GM21717 (cell line): Measurements from ENCODE around the gene HPD.

Experiments used
- ATAC-seq: cut with Tn5 transposase; IDR thresholded peaks from one replicate; pipeline ENCODE4 v1.9.1; 2021; ENCODE audit warnings: mild to moderate bottlenecking, moderate library complexity; ENCODE audit not compliant: unreplicated experiment

The HPD gene

GRCh38 chr12:121812320-121812871, 46.3 kb downstream of the HPD start:
- ATAC-seq = no peak

- peak; percentile 55 for ATAC-seq
These were observed 47.0 kb downstream of the HPD start for GRCh38 chr12:121811434-121812319.

- ATAC-seq = no peak
These were observed 47.7 kb downstream of the HPD start for GRCh38 chr12:121810833-121811433.

GRCh38 chr12:121810234-121810817, 48.3 kb downstream of the HPD start:
- no peak for ATAC-seq

- no peak for ATAC-seq
These were observed 48.9 kb downstream of the HPD start for GRCh38 chr12:121809712-121810116.

GRCh38 chr12:121808623-121809022, 50.0 kb downstream of the HPD start:
- ATAC-seq = no peak

- no peak for ATAC-seq
These were observed 50.9 kb downstream of the HPD start for GRCh38 chr12:121807642-121808347.

- ATAC-seq = no peak
These were observed 51.9 kb downstream of the HPD start for GRCh38 chr12:121806546-121807423.

- no peak for ATAC-seq
These were observed 52.6 kb downstream of the HPD start for GRCh38 chr12:121806009-121806545.

- no peak for ATAC-seq
These were observed 53.3 kb downstream of the HPD start for GRCh38 chr12:121805171-121806008.

- ATAC-seq = no peak
These were observed 54.1 kb downstream of the HPD start for GRCh38 chr12:121804417-121805111.

GRCh38 chr12:121803861-121804416, 54.7 kb downstream of the HPD start, which contains the start of gene SETD1B:
SETD1B (plus strand) TSS chr12:121804009; CDS start chr12:121804738, 729 bp downstream.
- no peak for ATAC-seq

- ATAC-seq = peak; percentile 35
These were observed 55.6 kb downstream of the HPD start for GRCh38 chr12:121802843-121803698.

- ATAC-seq = no peak
These were observed 56.2 kb downstream of the HPD start for GRCh38 chr12:121802485-121802842.

- no peak for ATAC-seq
These were observed 56.8 kb downstream of the HPD start for GRCh38 chr12:121801595-121802484.
